Measurements from ENCODE around the gene PPP1R27. TPM values are rescaled to one million over a fixed set of nuclear protein-coding genes. Genes with fewer than 3 reads are reported as not detected.

PPP1R27 gene
- total and polyA plus RNA-seq, 2 donors (not counting 3 experiments of a cell fraction or from before 2014, with no cell fraction given) = not detected

DNA sequence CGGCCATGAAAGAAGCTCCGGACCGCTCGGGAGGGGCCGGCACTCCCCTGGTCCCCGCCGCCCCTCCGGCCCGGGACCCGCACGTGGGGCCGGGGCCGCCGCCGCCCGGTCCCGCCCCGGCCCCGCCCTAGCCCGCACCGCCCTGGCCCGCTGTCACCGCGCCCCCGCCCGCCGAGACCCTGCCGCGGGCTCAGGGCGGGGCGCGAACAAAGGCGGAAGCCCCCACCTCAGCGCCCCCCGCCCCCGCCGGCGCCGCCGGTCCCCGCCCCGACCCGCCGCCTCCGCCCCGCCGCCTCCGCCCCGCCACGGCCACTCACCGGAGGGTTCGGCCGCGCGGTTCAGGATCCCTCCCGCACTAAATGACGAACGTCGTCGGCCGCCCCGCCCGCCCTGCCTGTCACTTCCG lies 36.1 kb upstream of the PPP1R27 start, which contains the start of gene ARHGDIA:
ARHGDIA (minus strand) TSS at position 357 of the 406 bp plus-strand sequence. CDS start 1,407 bp downstream, outside the sequence.
- Histone ChIP-seq H3K36me3 (ENCODE audit: control insufficient read depth in 2 of 2, extremely low read depth in 1 of 2, insufficient read depth in 2 of 2, low read length in 2 of 2) (peaks cover 6 to 17% of the 10 kb centered on the region in 2 experiments), H3K4me1 (ENCODE audit: control insufficient read depth, extremely low read depth, insufficient read depth, low read length) (peaks cover 17% of the 10 kb centered on the region), H3K9me1 (replicated peaks; ENCODE audit: control insufficient read depth, extremely low read depth, insufficient read depth, low read length) (no peaks in the 10 kb centered on the region), H3K27ac (ENCODE audit: insufficient read depth, low read depth, low read length) (peak within 1 kb of the TSS; percentile 77), H4K20me1 (replicated peaks; ENCODE audit: control insufficient read depth, extremely low read depth, insufficient read depth, low read length) (no peaks in the 10 kb centered on the region), H2AFZ (ENCODE audit: low read depth, low read length) (peak within 1 kb of the TSS; percentile 10), H3K9ac (replicated peaks; ENCODE audit: extremely low read depth, insufficient read depth, low read length) (peak within 1 kb of the TSS; percentile 89), H3K9me3 (replicated peaks; ENCODE audit: control insufficient read depth, insufficient read depth, low read length) (no peaks in the 10 kb centered on the region), H3K79me2 (ENCODE audit: control insufficient read depth, insufficient read depth, low read length) (peaks cover 25% of the 10 kb centered on the region), H3K4me3 (replicated peaks in 1 of 3; ENCODE audit: insufficient read depth in 1 of 3, low read depth in 1 of 3, low read length in 3 of 3) (peak within 1 kb of the TSS; percentile 66 to 85 (median 77)), H3K27me3 (ENCODE audit: control insufficient read depth in 2 of 2, insufficient read depth in 2 of 2, low read length in 2 of 2) (no peaks in the 10 kb centered on the region), H3K4me2 (ENCODE audit: insufficient read depth, low read length) (peak within 1 kb of the TSS; percentile 79)
- ChIA-PET POLR2A (no interaction called here), CTCF (interaction anchor here (1.2 to 3.0 kb wide), 4 partner anchors 16 to 151 kb away, joined by 3 to 16 read pairs (median 6); partner anchors contain the start of genes ALYREF, ANAPC11, CENPX and LRRC45)
- BruUV-seq (replicated peaks) = no TSS peak
- dilution Hi-C loops (cut with MboI; ENCODE audit: extremely low pct_ligation_motif_present, low sequenced_read_pairs) (no loop called here), intact Hi-C loops (cut with micrococcal nuclease) (loop anchor here (2.0 kb wide), 2 partner anchors 20 to 40 kb away; partner anchors contain the start of genes ALYREF, ANAPC11 and PCYT2)
- DNase-seq (ENCODE audit: low read depth, low spot score) (no peak), FAIRE-seq (no peak)
- peak; percentile 75 for TF ChIP-seq POLR2A (IDR thresholded peaks at IDR 0.05; ENCODE audit: low read depth, low read length)
- TF ChIP-seq FOS (IDR thresholded peaks at IDR 0.05; ENCODE audit: borderline replicate concordance, insufficient read depth, low read length) = no peak

DNA sequence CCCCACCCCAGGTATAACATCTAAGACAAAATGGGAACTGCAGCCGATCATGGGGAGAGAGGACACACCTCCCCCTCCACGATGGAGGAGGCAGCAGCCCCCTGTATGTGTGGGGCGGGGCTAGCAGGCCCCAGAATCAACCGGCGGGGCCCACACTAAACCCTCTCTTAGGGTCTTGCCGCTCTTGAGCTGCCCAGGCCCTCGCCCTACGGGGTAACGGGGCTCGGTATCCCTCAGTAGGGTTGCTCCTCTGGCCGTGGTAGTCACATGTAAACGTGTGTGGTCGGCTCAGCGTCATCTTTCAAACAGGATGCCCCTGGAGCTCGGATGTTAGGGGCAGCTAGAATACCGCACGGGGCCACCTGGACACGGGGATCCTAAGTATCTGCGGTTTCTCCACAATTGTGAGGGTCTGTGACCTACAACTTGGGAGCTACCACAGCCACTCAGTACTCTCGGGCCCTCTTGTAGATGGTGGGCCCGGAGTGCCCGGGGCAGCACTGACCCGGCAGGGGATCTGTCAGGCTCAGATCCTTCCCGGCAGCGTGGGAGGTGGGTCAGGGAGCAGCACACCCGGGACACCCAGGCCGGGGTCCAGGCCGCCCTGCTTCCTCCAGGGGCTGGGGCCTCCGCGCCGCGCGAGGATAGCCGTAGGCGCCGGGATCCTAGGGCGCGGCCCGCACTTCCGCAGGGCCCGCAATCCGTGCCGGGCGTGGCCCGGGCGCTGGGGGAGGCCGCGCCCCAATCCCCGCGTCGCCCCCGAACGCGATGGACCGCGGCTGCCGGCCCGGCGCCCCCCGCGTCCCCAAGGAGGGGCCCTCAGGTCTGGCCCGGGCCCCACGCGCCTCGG lies 35.5 kb upstream of the PPP1R27 start:
- Histone ChIP-seq H3K4me2 (ENCODE audit: insufficient read depth, low read length) (peak overlapping the region; percentile 79), H4K20me1 (replicated peaks; ENCODE audit: control insufficient read depth, extremely low read depth, insufficient read depth, low read length) (no peaks in the 10 kb centered on the region), H3K36me3 (ENCODE audit: control insufficient read depth in 2 of 2, extremely low read depth in 1 of 2, insufficient read depth in 2 of 2, low read length in 2 of 2) (peaks cover 6 to 17% of the 10 kb centered on the region in 2 experiments), H3K27me3 (ENCODE audit: control insufficient read depth in 2 of 2, insufficient read depth in 2 of 2, low read length in 2 of 2) (no peaks in the 10 kb centered on the region), H3K27ac (ENCODE audit: insufficient read depth, low read depth, low read length) (peak overlapping the region; percentile 66), H3K4me1 (ENCODE audit: control insufficient read depth, extremely low read depth, insufficient read depth, low read length) (peaks cover 17% of the 10 kb centered on the region), H3K9me3 (replicated peaks; ENCODE audit: control insufficient read depth, insufficient read depth, low read length) (no peaks in the 10 kb centered on the region), H3K9me1 (replicated peaks; ENCODE audit: control insufficient read depth, extremely low read depth, insufficient read depth, low read length) (no peaks in the 10 kb centered on the region), H2AFZ (ENCODE audit: low read depth, low read length) (no peak overlapping the region), H3K79me2 (ENCODE audit: control insufficient read depth, insufficient read depth, low read length) (peaks cover 25% of the 10 kb centered on the region), H3K4me3 (replicated peaks in 1 of 3; ENCODE audit: insufficient read depth in 1 of 3, low read depth in 1 of 3, low read length in 3 of 3) (peak overlapping the region; percentile 66 to 85 (median 77)), H3K9ac (replicated peaks; ENCODE audit: extremely low read depth, insufficient read depth, low read length) (peak overlapping the region; percentile 89)
- dilution Hi-C loops (cut with MboI; ENCODE audit: extremely low pct_ligation_motif_present, low sequenced_read_pairs) = no loop called here
- ChIA-PET CTCF (interaction anchor here (1.0 to 3.0 kb wide), 9 partner anchors 16 to 152 kb away, joined by 3 to 16 read pairs (median 4); partner anchors contain the start of genes ALYREF, ANAPC11, CENPX and LRRC45), POLR2A (interaction anchor here (0.5 kb wide), 2 partner anchors 10 to 384 kb away, joined by 3 to 5 read pairs; no protein-coding TSS in a partner anchor)
- no TSS peak for BruUV-seq (replicated peaks)
- TF ChIP-seq POLR2A (IDR thresholded peaks at IDR 0.05; ENCODE audit: low read depth, low read length) = no peak
- peak; percentile 48 for DNase-seq (ENCODE audit: low read depth, low spot score)
- peak; percentile 66 for FAIRE-seq
- intact Hi-C loops (cut with micrococcal nuclease) = loop anchor here (2.0 kb wide), 2 partner anchors 20 to 40 kb away; partner anchors contain the start of genes ALYREF, ANAPC11 and PCYT2

All from endothelial cell of umbilical vein (primary cell).